ENCODE measurements around the gene UBC.
A peak's percentile ranks its signal among the peaks of the same experiment; 100 is the strongest.

Gene UBC

GRCh38 chr12:124863416-124864325, 50.8 kb downstream of the UBC start, which contains the start of gene SCARB1:
TSS of gene SCARB1 (minus strand) at chr12:124863864. CDS start at chr12:124863720, 144 bp downstream.
- H3K36me3 ChIP-seq (ENCODE audit: control insufficient read depth, insufficient read depth, low read length) = no peaks in the 10 kb centered on the region

GRCh38 chr12:124862768-124863415, 51.6 kb downstream of the UBC start:
- peak overlapping the region; percentile 94 for H3K4me2 ChIP-seq (ENCODE audit: low read length)
- no peaks in the 10 kb centered on the region for H3K27me3 ChIP-seq (ENCODE audit: control insufficient read depth, insufficient read depth, low read length)
- TF ChIP-seq CTCF (IDR thresholded peaks at IDR 0.05) = no peak
- H3K27ac ChIP-seq = no peak overlapping the region
- H2AFZ ChIP-seq = peak overlapping the region; percentile 99
- peak overlapping the region; percentile 61 for H3K9ac ChIP-seq
- H3K4me3 ChIP-seq (ENCODE audit: low read depth, low read length) = peak overlapping the region; percentile 64
- no peaks in the 10 kb centered on the region for H3K79me2 ChIP-seq
- H3K9me3 ChIP-seq (ENCODE audit: control insufficient read depth, low read length) = no peaks in the 10 kb centered on the region
- no peaks in the 10 kb centered on the region for H3K36me3 ChIP-seq (ENCODE audit: control insufficient read depth, insufficient read depth, low read length)
- H3K4me1 ChIP-seq = peaks cover 8% of the 10 kb centered on the region

More at GRCh38 chr12:124863416-124864325, 50.8 kb downstream of the UBC start, which contains the start of gene SCARB1:
- Histone ChIP-seq H3K9me3 (ENCODE audit: control insufficient read depth, low read length) (no peaks in the 10 kb centered on the region), H3K9ac (peak within 1 kb of the TSS; percentile 61), H3K4me3 (ENCODE audit: low read depth, low read length) (peak within 1 kb of the TSS; percentile 64), H3K27ac (no peak within 1 kb of the TSS), H3K4me2 (ENCODE audit: low read length) (peak within 1 kb of the TSS; percentile 94), H2AFZ (peak within 1 kb of the TSS; percentile 99), H3K79me2 (no peaks in the 10 kb centered on the region), H3K4me1 (peaks cover 8% of the 10 kb centered on the region), H3K27me3 (ENCODE audit: control insufficient read depth, insufficient read depth, low read length) (no peaks in the 10 kb centered on the region)
- no peak for TF ChIP-seq CTCF (IDR thresholded peaks at IDR 0.05)

- H3K4me2 ChIP-seq (ENCODE audit: low read length) = no peak overlapping the region
- H3K27me3 ChIP-seq (ENCODE audit: control insufficient read depth, insufficient read depth, low read length) = no peaks in the 10 kb centered on the region
- no peak for TF ChIP-seq CTCF (IDR thresholded peaks at IDR 0.05)
- H2AFZ ChIP-seq = peak overlapping the region; percentile 99
- no peak overlapping the region for H3K27ac ChIP-seq
- no peak overlapping the region for H3K9ac ChIP-seq
- no peaks in the 10 kb centered on the region for H3K9me3 ChIP-seq (ENCODE audit: control insufficient read depth, low read length)
- H3K79me2 ChIP-seq = no peaks in the 10 kb centered on the region
- H3K4me1 ChIP-seq = peaks cover 8% of the 10 kb centered on the region
- no peaks in the 10 kb centered on the region for H3K36me3 ChIP-seq (ENCODE audit: control insufficient read depth, insufficient read depth, low read length)
- H3K4me3 ChIP-seq (ENCODE audit: low read depth, low read length) = no peak overlapping the region
These were observed 52.4 kb downstream of the UBC start for GRCh38 chr12:124861898-124862676.

Measured in parathyroid adenoma (tissue), 2 donors.